ENCODE measurements around the gene NELFA.
A peak's percentile ranks its signal among the peaks of the same experiment; 100 is the strongest.

The NELFA gene

DNA sequence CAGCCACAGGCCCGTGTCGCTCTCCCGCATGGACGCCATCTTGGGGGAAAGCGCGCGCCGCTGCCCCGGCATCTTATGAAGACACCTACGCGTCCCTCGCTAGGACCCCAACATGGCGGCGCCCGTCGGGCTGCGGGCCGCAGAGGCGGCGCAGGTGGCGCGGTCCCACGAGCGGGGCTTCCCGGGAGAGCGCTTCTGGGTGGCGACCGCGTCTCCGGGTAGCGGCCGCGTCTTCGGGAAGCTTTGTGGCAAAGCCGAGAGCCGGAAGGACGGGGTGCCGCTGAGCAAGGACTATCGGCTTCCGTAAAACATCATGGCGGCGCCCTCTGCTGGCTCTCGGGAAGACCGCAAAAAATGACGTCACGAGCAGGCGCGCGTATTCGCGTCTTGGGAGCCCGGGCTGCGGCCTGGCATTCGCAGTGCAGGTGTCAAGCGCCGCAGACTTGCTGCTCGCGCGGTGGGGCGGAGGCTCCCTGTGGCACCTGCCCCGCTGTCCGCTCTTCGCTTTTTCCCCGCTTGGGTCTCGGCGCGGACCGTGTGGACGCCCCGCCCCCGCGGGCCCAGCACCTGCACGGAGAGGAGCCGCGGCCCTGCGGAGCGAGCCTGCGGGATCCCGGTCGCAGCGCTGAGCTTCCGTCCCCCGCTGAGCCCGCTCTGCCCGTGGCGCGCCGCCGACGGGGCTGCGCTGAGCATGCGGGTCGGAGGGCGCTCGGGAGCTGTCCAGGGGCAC lies at the start of gene NELFA:
Gene NELFA (minus strand): TSS at position 54 of the 730 bp plus-strand sequence. CDS start 15 bp downstream, at position 39.
- peak; percentile 62 for DNase-seq

DNA sequence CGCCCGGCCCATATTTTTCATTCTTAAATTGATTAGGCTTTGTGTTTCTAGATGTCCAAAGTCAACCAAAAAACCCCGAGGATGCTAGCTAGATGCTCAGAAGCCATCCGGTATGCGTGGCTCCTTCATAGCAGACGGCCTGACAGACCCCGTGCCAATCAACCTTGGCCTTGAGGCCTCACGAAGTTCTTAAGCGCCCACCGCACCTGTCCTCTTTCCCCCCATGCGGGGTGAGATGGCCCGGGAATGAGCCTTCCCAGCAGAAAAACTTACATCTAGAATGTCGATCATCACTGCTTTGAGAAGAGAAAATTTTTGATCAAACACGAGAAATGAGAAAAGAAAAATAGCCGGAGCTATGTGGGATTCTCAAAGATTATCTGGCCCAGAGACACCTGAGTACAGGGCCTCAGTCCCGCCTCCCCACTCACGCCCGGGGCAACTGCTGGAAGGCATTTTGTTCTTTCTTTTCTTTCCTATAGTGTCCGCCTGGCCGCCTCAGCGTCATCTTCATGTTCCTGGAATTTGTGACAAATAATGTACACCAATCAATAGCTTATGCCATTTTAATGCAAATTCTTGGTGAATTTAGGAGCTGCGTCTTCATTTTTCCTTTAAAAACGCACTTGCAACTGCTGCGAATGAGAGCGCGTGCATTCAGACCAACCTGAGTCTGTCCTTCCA lies 48.8 kb upstream of the NELFA start:
- no peak for DNase-seq

DNA sequence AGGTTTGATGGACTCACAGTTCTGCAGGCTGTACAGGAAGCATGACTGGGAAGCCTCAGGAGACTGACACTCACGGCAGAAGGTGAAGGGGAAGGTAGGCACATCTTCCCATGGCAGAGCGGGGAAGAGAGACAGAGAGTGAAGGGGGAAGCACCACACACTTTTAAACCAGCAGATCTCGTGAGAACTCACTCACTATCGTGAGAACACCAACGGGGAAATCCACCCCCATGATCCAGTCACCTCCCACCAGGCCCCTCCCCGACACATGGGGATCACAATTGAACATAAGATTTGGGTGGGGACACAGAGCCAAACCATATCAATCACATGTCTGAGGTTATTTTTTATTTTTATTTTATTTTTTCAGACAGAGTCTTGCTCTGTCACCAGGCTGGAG lies 45.4 kb upstream of the NELFA start:
- no peak for DNase-seq

DNA sequence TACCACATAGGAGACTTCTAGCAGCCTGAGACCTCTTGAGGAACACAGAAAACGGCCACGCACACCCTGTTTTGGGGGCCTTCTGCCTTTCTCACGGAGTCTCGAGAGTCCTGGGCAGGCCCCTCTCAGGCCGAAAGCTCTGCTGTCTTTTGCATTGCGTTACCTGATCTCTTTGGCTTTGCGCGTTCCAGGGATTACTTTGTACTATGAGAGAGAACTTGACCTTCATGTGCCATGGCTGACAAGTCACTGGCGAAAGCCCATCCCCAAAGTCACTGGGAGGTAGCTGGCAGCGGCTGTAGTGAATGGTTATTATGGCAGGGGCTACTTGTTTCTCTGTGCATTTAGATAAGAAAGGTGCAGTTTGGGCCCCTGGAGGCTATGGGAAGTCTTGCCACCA lies 42.3 kb upstream of the NELFA start:
- DNase-seq = no peak

DNA sequence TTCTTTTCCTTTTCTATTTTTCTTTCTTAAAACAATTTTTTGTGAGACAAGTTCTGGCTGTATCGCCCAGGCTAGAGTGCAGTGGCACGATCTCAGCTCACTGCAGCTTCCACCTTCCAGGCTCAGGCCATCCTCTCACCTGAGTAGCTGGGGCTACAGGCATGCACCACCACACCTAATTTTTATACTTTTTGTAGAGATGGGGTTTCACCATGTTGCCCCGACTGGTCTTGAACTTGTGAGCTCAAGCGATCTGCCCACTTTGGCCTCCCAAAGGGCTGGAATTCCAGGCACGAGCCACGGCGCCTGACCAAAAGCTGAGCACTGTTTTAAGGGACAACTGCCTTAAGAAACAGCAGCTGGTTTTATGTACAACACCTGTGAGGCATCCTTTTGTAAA lies 41.0 kb upstream of the NELFA start:
- no peak for DNase-seq

DNA sequence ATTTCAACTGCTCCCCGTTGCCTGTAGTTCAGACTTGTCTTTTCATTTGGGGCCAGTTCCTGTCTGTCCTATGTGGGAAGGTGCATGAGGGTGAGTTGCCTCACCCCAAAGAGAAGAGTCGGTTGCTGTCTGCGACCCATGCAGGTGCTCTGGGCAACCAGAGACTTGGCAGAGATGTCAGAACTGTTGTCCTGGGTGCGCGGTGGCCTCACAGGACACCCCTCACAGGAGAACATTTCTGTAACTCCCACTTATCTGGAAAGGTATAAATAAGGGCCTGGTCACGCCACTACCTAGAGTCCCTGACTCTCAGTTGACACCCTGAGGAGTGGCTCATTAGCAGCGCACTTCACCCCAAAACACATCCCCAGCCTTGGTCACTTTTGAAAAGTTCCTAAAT lies 40.6 kb upstream of the NELFA start:
- DNase-seq = no peak

DNA sequence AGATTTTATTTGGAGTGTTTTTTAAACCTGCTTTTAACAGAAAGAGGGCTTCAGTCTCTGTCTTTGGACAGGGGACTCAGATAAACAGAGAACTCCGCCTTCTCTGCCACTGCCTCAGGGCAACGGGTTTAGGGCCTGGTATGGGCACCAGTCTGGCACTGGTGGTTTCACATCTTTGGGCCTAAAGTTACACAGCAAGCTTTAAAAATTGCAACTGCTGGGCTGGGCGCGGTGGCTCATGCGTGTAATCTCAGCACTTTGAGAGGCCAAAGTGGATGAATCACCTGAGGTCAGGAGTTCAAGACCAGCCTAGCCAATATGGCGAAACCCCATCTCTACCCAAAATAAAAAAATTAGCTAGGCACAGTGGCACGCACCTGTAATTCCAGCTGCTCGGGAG lies 40.1 kb upstream of the NELFA start:
- DNase-seq = no peak

DNA sequence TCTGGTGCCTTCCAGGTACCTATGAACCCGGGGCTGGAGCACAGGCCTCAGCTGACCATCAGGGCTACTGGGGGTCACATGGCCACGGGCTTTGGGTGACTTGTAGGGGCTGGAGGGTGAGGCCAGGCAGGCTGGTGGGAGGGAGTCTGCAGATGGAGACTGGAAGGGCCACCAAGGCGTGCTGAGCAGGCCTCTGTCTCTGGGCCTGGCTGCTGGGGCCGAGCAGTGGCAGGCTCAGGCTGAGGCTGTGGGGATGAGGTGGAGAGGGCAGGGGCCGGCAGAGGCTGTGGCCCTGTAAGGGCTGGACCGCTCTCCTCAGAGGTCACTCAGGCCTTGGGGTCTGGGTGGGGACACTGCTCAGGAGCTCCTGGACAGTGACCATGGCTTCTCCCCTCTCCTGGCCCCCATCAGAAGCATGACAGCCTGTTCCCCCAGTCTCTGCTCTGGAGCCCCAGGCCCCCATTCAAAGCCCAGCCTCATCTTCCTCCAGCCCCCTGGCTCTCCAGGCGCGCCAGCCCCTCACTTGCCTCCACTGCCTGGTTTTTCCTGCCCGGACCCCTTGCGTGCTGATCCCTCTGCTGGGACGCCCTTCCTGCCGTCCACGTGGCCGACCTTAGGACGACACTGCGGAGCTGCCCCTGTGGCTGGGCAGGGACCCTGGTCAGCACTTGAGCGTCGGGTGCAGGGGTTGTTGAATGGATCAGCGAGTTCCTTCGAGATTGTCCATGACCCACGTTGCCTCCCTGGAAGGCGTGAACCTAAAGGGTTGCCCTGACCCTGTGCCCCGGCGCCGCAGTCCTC lies 39.2 kb upstream of the NELFA start:
- DNase-seq = no peak

DNA sequence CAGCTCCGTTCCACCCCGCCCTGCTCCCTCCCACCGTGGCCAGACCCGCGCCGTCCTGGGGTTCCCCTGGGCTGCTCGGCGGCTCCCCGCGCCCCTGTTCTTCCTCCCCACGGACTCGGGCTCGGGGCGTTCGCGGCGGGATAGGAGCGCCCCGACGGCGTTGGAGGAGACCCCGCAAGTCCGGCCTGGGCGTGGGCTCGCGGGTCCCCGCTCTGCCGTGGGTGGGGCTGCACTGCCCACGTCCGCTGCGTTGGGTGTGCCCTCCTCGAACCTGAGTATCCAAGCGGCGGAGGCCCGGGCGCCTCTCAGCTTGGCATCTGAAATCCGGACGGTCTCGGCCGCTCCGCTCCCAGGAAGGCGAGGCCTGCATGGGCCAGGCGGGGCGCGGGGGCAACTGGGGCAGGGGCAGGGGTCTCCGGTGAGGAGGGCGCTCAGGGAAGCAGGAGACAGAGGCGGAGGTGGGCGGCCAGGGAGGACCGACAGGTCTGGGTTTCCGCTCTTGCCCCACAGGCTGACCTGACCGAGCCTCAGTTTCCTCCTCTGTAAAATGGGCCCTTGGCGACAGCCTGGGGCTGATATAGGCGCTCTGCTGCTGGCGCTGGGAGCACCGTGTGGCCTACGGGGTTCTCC lies 38.4 kb upstream of the NELFA start:
- DNase-seq = no peak

DNA sequence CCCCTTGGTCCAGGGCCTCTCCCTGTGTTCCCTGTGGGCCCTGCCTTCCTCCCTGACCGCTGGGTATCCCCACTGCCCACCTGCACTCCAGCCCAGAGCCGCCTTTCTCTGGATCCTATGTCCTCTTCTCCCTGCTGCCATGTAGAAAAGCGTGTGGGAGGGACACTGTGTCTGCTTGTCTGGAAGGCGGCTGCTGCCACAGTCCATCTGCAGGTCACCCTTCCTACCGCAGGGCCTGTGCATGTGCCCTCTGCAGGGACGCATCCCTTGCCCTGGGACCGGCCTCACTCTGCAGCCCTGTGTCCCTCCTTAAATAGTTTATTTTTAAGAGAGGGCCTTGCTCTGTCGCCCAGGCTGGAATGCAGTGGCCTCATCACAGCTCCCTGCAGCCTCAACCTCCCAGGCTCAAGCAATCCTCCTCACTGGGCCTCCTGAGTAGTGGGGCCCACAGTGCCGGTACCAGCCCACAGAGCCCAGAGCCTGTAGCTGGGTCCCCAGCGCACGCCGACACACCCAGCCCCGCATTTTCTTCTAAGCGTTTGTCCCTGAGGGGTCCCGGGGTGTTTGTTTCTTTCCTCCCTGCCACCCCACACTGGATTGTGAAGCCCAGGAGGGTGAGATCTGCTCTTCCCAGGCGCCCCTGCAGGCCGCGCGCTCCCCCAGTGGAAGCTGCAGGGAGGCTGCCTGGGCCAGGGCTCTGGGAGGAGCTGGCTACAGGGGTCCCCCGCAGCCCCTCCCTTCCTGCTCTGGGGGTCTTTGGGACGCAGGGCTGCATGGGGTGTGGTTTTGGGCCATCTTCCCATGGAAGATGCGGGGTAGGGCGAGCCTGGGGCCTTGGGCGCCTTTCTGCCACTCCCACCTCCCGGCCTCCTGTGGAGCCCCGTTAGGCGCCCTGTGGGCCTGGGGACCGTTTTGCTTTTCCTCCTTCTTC lies 37.5 kb upstream of the NELFA start:
- DNase-seq = no peak

DNA sequence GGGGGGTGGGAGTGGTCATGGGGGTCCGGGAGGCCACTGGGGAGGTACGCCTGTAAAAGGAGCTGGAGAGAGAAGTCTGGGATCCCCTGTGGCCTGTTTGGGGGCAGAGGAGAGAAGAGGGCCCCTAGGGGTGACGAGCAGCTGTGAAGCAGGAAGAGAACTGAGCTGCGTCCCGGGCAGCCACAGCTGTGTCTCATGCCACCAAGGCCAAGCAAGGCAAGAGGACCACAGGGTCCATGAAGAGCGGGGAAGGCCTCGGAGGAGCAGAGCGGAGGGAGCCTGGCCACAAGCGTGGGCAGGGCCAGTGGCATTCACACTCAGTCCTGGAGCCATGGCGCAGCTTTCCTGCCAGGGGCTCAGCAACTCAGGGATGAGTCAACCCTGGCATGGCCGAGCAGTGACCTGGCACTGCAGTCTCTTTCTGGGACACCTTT lies 36.8 kb upstream of the NELFA start:
- no peak for DNase-seq

DNA sequence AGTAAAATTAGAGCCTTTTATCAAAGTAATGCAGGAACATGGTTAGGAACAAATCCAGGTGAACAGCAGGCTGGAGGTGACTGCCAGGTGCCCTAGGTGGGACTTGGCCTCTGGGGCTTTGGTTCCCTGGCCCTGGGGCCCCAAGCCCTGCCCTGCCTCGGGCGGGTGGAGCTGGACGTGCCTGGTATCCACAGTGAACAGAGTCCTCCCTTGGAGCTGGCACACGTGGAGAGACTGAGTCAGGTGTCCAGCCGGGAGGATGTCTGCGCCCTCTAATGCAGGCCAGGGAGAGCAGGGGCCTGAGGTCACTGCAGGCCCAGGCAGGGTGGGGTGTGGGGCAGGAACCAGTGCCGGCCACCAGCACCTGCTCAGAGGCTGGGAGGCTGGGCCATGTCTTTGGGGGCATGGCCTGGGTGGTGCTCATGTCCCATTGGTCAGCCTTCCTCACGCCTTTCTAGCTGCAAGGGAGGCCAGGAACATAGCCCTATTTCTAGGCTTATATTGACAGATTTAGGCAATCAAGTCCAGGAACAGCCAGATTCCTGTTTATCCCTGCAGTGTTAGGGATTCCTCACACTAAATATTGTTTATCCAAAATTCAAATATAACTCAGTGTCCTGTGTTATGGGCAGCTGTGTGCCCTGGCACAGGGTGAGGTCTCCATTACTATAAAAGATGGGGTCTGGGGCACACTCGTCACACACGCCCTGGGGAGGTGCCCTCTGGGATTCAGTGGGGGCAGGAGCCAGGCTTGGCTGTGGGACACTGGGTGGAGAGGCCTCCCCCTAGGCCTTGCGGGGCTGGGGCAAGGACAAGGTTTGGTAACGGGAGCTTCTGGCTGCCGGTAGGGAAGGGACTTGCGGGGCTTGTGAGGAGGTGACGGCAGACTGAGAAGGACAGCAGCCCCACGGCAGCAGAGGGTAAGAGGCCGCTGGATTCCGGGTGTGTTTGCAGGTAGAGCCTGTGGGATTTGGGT lies 36.1 kb upstream of the NELFA start:
- DNase-seq = no peak

DNA sequence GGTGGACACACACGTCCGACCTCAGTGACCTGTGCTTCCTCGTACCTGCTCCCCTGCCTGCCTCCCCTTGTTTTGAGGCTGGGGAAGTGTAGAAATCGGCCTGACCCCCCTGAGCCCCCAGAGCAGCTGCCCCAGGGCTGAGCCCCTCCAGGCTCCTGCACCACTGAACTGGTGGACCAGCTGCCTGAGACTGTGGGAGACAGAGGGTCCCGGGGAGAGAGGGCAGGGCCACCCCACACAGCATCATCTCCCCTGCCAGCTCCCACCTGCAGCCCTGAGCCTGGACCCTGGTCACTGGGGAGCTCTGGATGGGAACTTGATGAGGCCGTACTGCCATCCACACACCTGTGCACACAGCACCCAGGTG lies 35.3 kb upstream of the NELFA start:
- DNase-seq = no peak

DNA sequence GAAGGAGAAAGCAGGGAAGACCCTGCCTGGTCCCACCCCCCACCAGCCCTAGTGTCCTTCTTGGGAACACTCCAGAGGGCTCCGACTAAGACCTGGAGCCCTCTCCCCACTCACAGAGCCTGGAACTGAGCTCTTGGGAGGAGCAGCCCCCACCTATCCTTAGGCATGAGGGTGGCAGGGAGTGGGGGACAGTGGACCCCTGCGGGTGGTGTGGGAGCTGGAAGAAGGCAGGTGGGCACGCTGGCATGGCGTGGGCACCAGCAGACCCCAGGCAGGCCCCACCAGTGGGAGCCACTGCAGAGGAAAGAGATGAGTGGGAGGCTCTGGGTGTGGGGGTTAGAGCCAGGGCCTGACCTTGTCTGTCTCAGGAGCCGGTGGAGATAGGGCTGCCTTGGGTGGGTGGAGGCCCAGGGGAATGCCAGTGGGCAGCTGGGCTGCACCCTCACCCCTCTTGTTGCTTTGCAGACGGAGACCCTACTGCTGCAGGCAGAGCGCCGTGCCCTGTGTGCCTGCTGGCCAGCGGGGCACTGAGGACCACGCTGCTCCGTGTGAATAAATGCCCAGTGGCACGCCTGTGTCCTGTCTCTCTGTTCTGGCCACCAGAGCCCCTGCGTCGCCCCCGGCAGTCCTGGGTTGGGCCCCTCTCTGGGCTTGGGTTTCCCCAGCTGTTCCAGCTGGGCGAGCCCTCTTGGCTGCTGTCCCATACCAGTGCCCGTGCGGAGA lies 34.8 kb upstream of the NELFA start:
- DNase-seq = no peak

DNA sequence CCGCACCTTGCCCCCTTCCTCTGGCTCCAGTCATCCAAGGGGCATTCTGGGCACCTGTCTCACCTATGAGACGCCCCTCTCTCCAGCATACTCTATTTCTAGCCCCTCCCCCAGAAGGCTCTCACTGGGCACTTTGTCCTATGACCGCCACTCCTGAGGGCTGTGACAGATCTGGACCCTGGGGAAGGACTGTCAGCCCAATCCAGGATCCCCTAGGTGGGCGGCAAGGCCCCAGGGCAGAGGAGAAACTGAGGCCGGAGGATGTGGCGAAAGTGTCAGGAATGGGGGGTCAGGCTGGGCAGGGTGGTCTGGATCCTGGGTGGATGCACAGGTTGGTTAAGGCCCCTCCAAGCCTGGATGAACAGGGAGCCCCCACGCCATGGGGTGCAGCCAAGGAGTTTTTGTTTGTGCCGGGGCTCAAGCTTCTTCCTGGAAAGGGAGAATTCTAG lies 34.2 kb upstream of the NELFA start:
- no peak for DNase-seq

DNA sequence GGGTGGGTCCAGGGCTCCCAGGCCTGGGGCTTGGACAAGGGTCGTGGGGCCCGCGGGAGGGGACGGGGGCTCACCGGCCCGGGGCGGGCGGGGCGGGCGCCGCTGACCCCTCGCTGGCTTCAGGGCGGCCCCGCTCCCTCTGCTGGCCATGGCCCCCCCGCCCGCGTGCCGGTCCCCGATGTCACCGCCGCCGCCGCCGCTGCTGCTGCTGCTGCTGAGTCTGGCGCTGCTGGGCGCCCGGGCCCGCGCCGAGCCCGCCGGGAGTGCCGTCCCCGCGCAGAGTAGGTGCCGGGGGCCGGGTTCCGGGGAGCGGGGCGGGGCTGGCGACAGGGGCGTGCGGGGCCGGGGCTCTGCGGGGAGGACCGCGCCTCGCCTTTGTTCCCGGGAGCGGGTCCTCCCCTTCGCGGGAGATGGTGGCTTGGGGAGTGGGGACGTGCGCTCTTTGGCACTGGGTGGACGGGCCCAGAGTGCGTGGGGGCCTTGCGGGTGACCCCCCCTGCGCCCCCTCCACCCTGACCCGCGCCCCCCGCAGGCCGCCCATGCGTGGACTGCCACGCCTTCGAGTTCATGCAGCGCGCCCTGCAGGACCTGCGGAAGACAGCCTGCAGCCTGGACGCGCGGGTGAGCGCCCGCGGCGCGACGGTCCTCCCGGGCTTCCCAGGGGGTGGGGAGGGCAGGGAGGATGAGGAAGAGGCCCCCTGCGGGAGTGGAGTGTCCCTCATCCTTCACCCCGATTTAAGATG lies 33.6 kb upstream of the NELFA start:
- no peak for DNase-seq

DNA sequence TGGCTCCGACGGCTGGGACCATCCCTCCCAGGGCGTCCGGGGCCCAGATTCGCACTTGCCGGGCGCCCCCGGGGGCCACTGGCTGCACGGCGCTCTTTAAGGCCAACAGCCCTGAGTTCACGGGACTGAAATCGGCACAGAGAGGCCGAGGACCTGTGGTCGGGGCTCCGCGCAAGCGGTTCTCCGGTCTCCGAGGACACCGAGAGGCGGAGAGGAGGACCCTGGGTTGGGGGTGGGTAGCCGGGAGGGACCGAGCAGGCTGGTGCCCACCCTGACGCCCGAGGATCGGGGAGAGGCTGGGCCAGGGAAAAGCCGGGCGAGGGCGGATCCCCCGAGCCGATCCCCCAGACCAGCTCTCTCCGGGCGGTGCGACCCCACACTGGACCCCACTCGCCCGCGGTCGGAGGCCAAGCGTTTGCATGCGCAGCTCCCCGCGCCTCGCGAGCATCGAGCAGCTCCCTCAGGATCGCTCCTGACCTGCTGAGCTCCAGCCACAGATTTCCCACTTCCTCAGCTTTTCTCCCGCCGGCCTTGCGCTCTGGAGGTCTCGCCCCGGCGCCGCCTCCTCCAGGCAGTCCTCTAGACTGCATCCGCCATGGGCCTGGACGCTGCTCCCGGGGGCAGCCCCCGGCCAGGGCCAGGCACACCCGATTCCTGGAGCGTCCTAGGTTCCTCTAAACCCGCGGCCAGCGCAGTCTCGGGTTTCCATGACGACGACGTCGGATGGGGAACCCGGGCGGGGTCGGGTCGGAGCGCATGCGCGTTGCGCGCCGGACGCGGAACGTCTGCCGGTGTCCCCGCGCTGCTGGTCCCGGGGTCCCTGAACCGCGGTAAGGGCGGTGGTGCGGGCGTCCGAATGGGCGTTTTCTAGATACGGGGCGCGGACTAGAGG lies 32.7 kb upstream of the NELFA start:
- DNase-seq = peak; percentile 24
